Activated CD8-positive, alpha-beta T cell treated with anti-CD3 and anti-CD28 coated beads for 36 hours (primary cell): ENCODE data around the gene AGBL1. TPM values are rescaled to one million over a fixed set of nuclear protein-coding genes. Genes with fewer than 3 reads are reported as not detected.

Experiments used
- ATAC-seq: fragments of 200-7000 bp; cut with Tn5 transposase; one replicate; pipeline ENCODE4 v1.10.0; 2021; ENCODE audit warnings: mild to moderate bottlenecking, moderate library complexity
- CTCF ChIA-PET: fragments of 350-600 bp; sonication (Branson Sonifier 250); formaldehyde crosslinking; loops from one replicate; lab custom pipeline; 2021; ENCODE audit warnings: antibody characterized with exemption; lab: Charles Lee
- POLR2A ChIA-PET: fragments of 350-600 bp; sonication (Branson Sonifier 250); formaldehyde crosslinking; loops from one replicate; lab custom pipeline; 2021; ENCODE audit warnings: antibody characterized with exemption; lab: Charles Lee
- DNase-seq: peaks from one replicate; pipeline ENCODE4 v3.0.0-alpha.2; 2020
- H3K27ac Mint-ChIP-seq: one replicate; pipeline ENCODE4 v1.8.0; 2021; ENCODE audit warnings: mild to moderate bottlenecking, mixed read lengths
- H3K27me3 Mint-ChIP-seq: one replicate; pipeline ENCODE4 v1.8.0; 2021; ENCODE audit warnings: mixed read lengths
- H3K36me3 Mint-ChIP-seq: one replicate; pipeline ENCODE4 v1.8.0; 2021; ENCODE audit warnings: low read depth, mixed read lengths
- H3K4me1 Mint-ChIP-seq: one replicate; pipeline ENCODE4 v1.8.0; 2021; ENCODE audit warnings: low read depth, mixed read lengths
- H3K4me3 Mint-ChIP-seq: one replicate; pipeline ENCODE4 v1.8.0; 2021; ENCODE audit warnings: mild to moderate bottlenecking, moderate library complexity, mixed read lengths
- H3K9me3 Mint-ChIP-seq: one replicate; pipeline ENCODE4 v1.8.0; 2021; ENCODE audit warnings: mixed read lengths
- CTCF ChIP-seq: fragments of 200-600 bp; IDR thresholded peaks from one replicate; pipeline ENCODE4 v1.8.0; 2022; ENCODE audit warnings: antibody characterized with exemption, mild to moderate bottlenecking
- intact Hi-C: fragments of 100-400 bp; cut with micrococcal nuclease; formaldehyde crosslinking; loops from one replicate; pipeline ENCODE4 v1.10.0; 2022
- total RNA-seq, 2 experiments: library from RNA; stranded (reverse); gene quantifications; one replicate each; pipeline ENCODE4 v1.2.3, GENCODE V29; 2021

The AGBL1 gene
- total RNA-seq = not detected

GRCh38 chr15:86079508-86080266 is at the start of gene AGBL1:
AGBL1 (plus strand) TSS chr15:86079871.
- ATAC-seq (no peak), DNase-seq (no peak)
- Mint-ChIP-seq H3K27me3 (peaks cover 3% of the 10 kb centered on the region), H3K9me3 (no peaks in the 10 kb centered on the region), H3K36me3 (no peaks in the 10 kb centered on the region), H3K4me1 (peaks cover 17% of the 10 kb centered on the region), H3K27ac (no peak within 1 kb of the TSS), H3K4me3 (no peak within 1 kb of the TSS)
- intact Hi-C loops = no loop called here
- POLR2A ChIA-PET = interaction anchor here (2.0 kb wide), 1 partner anchor 16 kb away, joined by 5 read pairs; no protein-coding TSS in a partner anchor
- CTCF ChIA-PET = no interaction called here
- TF ChIP-seq CTCF = no peak

- ATAC-seq = no peak
- ChIA-PET POLR2A (no interaction called here), CTCF (no interaction called here)
- Mint-ChIP-seq H3K27ac (no peak overlapping the region), H3K27me3 (peaks cover 3% of the 10 kb centered on the region), H3K36me3 (no peaks in the 10 kb centered on the region), H3K9me3 (no peaks in the 10 kb centered on the region), H3K4me1 (no peaks in the 10 kb centered on the region), H3K4me3 (no peak overlapping the region)
- no peak for TF ChIP-seq CTCF
- DNase-seq = no peak
- intact Hi-C loops = no loop called here
Measured at GRCh38 chr15:86034904-86035303, 44.8 kb upstream of the AGBL1 start.

GRCh38 chr15:86036243-86036642 is 43.4 kb upstream of the AGBL1 start:
- no peak overlapping the region for H3K27ac Mint-ChIP-seq
- ChIA-PET CTCF (no interaction called here), POLR2A (no interaction called here)
- H3K36me3 Mint-ChIP-seq = no peaks in the 10 kb centered on the region
- intact Hi-C loops = no loop called here
- H3K4me3 Mint-ChIP-seq = no peak overlapping the region
- ATAC-seq (no peak), DNase-seq (no peak)
- H3K9me3 Mint-ChIP-seq = no peaks in the 10 kb centered on the region
- H3K27me3 Mint-ChIP-seq = peaks cover 3% of the 10 kb centered on the region
- no peak for TF ChIP-seq CTCF
- H3K4me1 Mint-ChIP-seq = no peaks in the 10 kb centered on the region

GRCh38 chr15:86038491-86038890 is 41.2 kb upstream of the AGBL1 start:
- no peak overlapping the region for H3K27ac Mint-ChIP-seq
- no peaks in the 10 kb centered on the region for H3K36me3 Mint-ChIP-seq
- ChIA-PET POLR2A (no interaction called here), CTCF (no interaction called here)
- no peaks in the 10 kb centered on the region for H3K9me3 Mint-ChIP-seq
- H3K4me1 Mint-ChIP-seq = no peaks in the 10 kb centered on the region
- H3K4me3 Mint-ChIP-seq = no peak overlapping the region
- H3K27me3 Mint-ChIP-seq = peaks cover 1% of the 10 kb centered on the region
- TF ChIP-seq CTCF = no peak
- intact Hi-C loops = no loop called here
- no peak for ATAC-seq
- DNase-seq = no peak

GRCh38 chr15:86040356-86041033 is 39.2 kb upstream of the AGBL1 start:
- no peaks in the 10 kb centered on the region for H3K36me3 Mint-ChIP-seq
- H3K27me3 Mint-ChIP-seq = peaks cover 1% of the 10 kb centered on the region
- intact Hi-C loops = no loop called here
- no peaks in the 10 kb centered on the region for H3K9me3 Mint-ChIP-seq
- no peak for ATAC-seq
- H3K27ac Mint-ChIP-seq = no peak overlapping the region
- H3K4me3 Mint-ChIP-seq = no peak overlapping the region
- no peak for TF ChIP-seq CTCF
- H3K4me1 Mint-ChIP-seq = no peaks in the 10 kb centered on the region
- CTCF ChIA-PET = no interaction called here
- POLR2A ChIA-PET = no interaction called here
- no peak for DNase-seq
